Breast epithelium (tissue), 3 donors: ENCODE measurements around the gene CHDH.

Experiments
- POLR2AphosphoS5 ChIP-seq, 3 donors: sonication (generic); formaldehyde crosslinking; IDR thresholded peaks; one replicate each; pipeline ENCODE4 v1.6.1; 2017; ENCODE audit warnings: antibody characterized with exemption in 3 of 3
- TF ChIP-seq, protein P1 (sequence below), 3 donors: fragments of 450-650 bp; IDR thresholded peaks; one replicate each; pipeline ENCODE4 v1.5.1; 2016 to 2017; ENCODE audit warnings: antibody characterized with exemption in 3 of 3, mild to moderate bottlenecking in 3 of 3, moderate library complexity in 3 of 3

DNA sequence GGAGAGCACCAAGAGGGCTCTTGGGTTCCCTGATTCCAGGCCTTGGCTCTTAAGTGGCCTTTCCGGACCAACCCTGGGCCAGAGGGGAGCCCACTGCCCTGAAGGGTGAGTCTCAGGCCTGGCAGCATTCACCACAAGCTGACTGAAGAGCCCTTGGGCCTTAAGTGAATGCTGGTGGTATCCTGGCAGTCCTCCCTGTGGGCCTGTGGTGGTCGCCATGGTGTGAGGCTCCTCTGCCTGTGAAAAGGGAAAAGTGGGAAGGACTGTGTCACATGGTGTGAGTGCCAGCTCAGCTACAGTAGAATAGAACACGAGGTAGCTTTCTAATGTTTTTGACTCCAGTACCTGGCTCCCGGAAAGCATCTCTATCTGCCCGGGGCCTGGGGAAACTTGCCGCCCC, 15.3 kb downstream of the CHDH start:
- TF ChIP-seq POLR2AphosphoS5 (IDR thresholded peaks at IDR 0.05): no peak
- TF ChIP-seq, protein P1, sequence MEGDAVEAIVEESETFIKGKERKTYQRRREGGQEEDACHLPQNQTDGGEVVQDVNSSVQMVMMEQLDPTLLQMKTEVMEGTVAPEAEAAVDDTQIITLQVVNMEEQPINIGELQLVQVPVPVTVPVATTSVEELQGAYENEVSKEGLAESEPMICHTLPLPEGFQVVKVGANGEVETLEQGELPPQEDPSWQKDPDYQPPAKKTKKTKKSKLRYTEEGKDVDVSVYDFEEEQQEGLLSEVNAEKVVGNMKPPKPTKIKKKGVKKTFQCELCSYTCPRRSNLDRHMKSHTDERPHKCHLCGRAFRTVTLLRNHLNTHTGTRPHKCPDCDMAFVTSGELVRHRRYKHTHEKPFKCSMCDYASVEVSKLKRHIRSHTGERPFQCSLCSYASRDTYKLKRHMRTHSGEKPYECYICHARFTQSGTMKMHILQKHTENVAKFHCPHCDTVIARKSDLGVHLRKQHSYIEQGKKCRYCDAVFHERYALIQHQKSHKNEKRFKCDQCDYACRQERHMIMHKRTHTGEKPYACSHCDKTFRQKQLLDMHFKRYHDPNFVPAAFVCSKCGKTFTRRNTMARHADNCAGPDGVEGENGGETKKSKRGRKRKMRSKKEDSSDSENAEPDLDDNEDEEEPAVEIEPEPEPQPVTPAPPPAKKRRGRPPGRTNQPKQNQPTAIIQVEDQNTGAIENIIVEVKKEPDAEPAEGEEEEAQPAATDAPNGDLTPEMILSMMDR (IDR thresholded peaks at IDR 0.05): no peak
